22Rv1 (cell line): Measurements from ENCODE around the gene SFTPD.

Experiments
- CTCF ChIP-seq: fragments of 450-650 bp; IDR thresholded peaks from 2 replicates; pipeline ENCODE4 v1.5.1; 2017; ENCODE audit warnings: mild to moderate bottlenecking
- ZFX ChIP-seq: fragments of 450-650 bp; IDR thresholded peaks from 2 replicates; pipeline ENCODE4 v1.6.1; 2017; ENCODE audit warnings: antibody characterized with exemption, borderline replicate concordance

- TF ChIP-seq CTCF (no peak), ZFX (no peak)
Observed at GRCh38 chr10:79970062-79970461, 21.2 kb upstream of the SFTPD start.
